T-helper 1 cell treated with Interleukin-12 subunit alpha and Interleukin-12 subunit beta and Interleukin-4 antibody, amounts not matched to agents 30 μg/mL and 1 μg/mL, for 36 hours (primary cell): ENCODE results near the gene SFT2D2.

ENCODE experiments used
- H3K27ac Mint-ChIP-seq: one replicate; pipeline ENCODE4 v1.8.0; 2021; ENCODE audit warnings: mild to moderate bottlenecking, mixed read lengths
- H3K27me3 Mint-ChIP-seq: one replicate; pipeline ENCODE4 v1.8.0; 2021; ENCODE audit warnings: low read depth, mixed read lengths
- H3K36me3 Mint-ChIP-seq: one replicate; pipeline ENCODE4 v1.8.0; 2021; ENCODE audit warnings: low read depth, mixed read lengths
- H3K4me1 Mint-ChIP-seq: one replicate; pipeline ENCODE4 v1.8.0; 2021; ENCODE audit warnings: low read depth, mixed read lengths
- H3K4me3 Mint-ChIP-seq: one replicate; pipeline ENCODE4 v1.8.0; 2021; ENCODE audit warnings: mild to moderate bottlenecking, moderate library complexity, mixed read lengths
- H3K9me3 Mint-ChIP-seq: one replicate; pipeline ENCODE4 v1.8.0; 2021; ENCODE audit warnings: mixed read lengths

SFT2D2 gene

DNA sequence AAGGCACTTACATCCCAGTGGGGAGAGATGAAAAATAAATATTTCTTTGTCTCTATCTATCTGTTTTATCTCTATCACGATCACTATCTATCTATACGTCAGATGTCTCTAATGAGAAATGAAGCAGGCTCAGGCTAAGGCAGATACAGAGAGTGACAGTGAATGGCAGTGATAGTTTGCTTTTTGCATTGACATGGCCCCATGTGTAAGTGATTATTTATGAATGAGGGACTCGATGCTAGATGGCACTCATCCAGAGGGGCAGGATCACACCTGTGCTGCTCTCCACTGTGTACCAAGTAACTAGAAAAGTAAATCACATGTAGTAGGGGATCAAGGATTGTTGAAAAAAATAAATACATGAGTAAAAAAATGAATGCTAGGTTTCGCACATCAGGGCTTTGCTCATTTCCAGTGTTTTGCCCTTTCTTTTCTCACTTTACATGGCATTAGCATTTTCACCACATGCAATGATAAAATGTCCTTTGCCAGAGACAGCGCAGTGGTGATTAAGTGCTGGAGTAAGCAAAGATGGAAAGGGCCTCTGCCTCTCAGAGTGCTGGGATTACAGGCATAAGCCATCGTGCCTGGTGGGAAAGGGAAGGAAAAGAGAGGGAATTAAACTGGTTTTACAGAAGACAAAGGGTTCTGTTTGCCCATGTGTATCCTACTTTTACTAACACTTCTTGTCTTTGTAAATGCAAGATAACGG, 71.4 kb downstream of the SFT2D2 start:
- Mint-ChIP-seq H3K27ac (no peak overlapping the region), H3K36me3 (no peaks in the 10 kb centered on the region), H3K9me3 (no peaks in the 10 kb centered on the region), H3K27me3 (no peaks in the 10 kb centered on the region), H3K4me3 (no peak overlapping the region), H3K4me1 (no peaks in the 10 kb centered on the region)

DNA sequence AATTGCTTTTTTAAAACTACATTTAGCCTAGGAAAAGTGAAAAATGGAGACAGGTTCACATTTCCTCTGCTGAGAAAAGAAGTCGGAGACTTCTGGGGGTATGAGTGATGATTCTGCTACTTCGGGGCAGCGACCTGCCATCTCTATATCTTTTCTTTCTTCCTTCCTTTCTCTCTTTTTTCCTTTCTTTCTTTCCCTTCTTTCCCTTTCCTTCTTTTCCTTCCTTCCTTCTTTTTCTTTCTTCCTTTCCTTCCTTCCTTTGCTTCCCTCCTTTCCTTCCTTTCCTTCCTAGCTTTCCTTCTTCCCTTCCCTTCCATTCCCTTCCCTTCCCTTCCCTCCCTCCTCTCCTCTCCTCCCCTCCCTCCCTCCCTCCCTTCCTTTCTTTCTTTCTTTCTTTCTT, 72.6 kb downstream of the SFT2D2 start:
- peaks cover 2% of the 10 kb centered on the region for H3K4me1 Mint-ChIP-seq
- H3K4me3 Mint-ChIP-seq: no peak overlapping the region
- H3K27ac Mint-ChIP-seq: no peak overlapping the region
- no peaks in the 10 kb centered on the region for H3K27me3 Mint-ChIP-seq
- H3K9me3 Mint-ChIP-seq: no peaks in the 10 kb centered on the region
- H3K36me3 Mint-ChIP-seq: no peaks in the 10 kb centered on the region

DNA sequence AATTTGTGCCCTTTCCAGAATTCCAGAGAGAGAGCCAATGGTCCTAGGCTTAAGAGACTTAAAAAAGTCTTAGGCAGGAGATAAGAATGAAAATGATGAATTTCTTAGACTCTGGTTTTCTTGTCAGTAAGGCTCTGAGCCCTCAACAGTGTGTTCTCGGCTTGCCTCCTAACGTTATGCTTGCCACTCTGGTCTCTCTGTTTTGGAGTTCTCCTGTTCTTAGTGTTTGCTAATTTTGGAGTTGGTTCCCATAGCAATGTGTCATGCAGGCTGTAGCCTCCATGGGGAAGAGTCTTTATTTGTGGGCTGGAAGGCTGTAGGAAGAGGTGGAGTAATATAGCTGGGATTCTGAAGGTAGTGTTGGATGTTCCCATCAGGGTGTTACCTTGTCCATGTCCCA, 74.8 kb downstream of the SFT2D2 start:
- Mint-ChIP-seq H3K27me3 (no peaks in the 10 kb centered on the region), H3K4me3 (no peak overlapping the region), H3K9me3 (no peaks in the 10 kb centered on the region), H3K4me1 (peaks cover 3% of the 10 kb centered on the region), H3K36me3 (no peaks in the 10 kb centered on the region), H3K27ac (no peak overlapping the region)

DNA sequence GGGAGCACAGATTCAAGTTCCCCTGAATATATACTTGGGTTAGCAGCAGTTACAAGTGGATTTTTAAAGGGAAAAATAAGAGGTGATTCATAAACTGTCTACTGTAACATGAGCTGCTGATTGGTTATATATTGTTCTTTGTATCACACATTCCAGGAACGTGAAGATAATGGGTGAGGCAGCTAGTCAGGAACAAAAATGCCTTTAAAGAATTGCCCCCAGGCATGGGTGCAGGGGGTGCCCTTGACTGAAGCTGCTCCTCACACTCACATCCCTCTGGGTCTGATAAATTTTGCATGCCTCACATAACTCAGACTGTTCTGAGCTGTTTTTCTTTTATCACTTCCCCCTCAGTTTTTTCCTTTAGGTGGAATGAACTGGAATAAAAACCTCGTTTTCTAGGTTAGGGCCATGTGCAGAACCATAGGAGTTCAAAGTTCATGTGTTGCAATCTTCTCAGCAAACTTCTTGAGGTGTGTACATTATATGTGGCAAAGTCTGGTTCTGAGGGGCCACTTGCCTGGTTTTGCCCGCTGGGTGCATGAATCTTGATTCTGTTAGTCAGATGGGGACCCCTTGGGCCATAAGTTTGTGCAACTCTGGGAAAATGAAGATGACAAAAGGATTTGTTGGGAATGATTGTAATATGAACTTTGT, 76.0 kb downstream of the SFT2D2 start:
- Mint-ChIP-seq H3K9me3 (no peaks in the 10 kb centered on the region), H3K36me3 (peaks cover under 1% of the 10 kb centered on the region), H3K27me3 (no peaks in the 10 kb centered on the region), H3K4me1 (peaks cover 3% of the 10 kb centered on the region), H3K4me3 (no peak overlapping the region), H3K27ac (no peak overlapping the region)
